ENCODE results near the gene WNK3. TPM values are rescaled to one million over a fixed set of nuclear protein-coding genes. Genes with fewer than 3 reads are reported as not detected.

The WNK3 gene
- total RNA-seq, 1 donor from 2014 or later, result 3.1 TPM

GRCh38 chrX:54166915-54167314 lies 190.9 kb downstream of the WNK3 start:
- no peak for DNase-seq

- DNase-seq, result no peak
Observed at GRCh38 chrX:54157561-54157960, 200.3 kb downstream of the WNK3 start.

Small RNA genes lying within 50 kb of the gene (small RNA-seq; reads per million reads assigned to genes)
- gene AL589872.1 (ENCODE audit: low replicate concordance) (not detected), gene RNU6-434P (ENCODE audit: low replicate concordance) (not detected)

Other genes with a start within 250 kb of the WNK3 start
- 7.5 TPM for gene FAM120C, start 174.8 kb downstream of the WNK3 start, total RNA-seq
- gene TSR2, start 82.4 kb upstream of the WNK3 start, total RNA-seq, result 13.6 TPM
- 4.6 TPM for gene FGD1, start 138.2 kb upstream of the WNK3 start, total RNA-seq
- gene GNL3L, start 172.2 kb upstream of the WNK3 start, total RNA-seq, result 23.4 TPM

Measured in skin of body (tissue), 3 donors.